ENCODE data around the gene LONP2.
"Not testable (repeated sequence)": the region's sequence is repeated elsewhere in the genome, so short reads cannot be mapped to it uniquely, and the experiment has no call there.

Gene LONP2

DNA sequence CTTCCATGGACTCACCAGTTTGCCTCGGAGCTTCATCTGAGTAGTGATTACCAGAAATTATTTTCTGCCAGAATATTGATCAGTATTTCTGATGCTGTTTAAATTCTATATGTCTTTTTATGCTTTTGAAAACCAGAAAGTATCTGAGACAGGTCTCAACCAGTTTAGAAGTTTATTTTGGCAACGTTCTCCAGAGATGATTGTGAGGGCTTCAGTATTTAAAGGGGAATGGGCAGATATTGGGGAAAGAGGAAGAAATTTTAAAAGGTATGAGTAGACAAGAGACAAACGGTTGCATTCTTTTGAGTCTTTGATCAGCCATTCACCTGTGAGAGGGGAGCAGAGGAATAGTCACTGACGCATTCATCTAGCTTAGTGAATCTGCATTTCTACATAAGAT lies 47.7 kb downstream of the LONP2 start:
- no peak for DNase-seq

DNA sequence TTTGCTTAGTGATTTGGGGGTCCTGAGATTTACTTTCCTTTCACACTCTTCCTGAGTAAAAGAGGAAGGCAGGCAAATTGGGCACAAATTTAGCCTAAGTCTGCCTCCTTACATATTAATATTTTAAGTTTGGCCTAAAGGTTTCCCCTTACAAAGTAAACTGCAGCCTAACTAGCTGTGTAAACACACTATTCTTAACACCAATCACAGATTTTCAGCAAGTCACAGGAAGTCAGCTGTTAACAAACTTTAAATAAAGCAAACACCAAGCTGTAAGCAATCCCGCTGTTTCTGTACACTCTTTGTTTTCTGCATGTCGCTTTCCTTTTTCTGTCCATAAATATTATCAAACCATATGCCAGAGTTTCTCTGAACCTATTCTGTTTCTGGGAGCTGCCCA lies 48.4 kb downstream of the LONP2 start:
- DNase-seq = no peak

DNA sequence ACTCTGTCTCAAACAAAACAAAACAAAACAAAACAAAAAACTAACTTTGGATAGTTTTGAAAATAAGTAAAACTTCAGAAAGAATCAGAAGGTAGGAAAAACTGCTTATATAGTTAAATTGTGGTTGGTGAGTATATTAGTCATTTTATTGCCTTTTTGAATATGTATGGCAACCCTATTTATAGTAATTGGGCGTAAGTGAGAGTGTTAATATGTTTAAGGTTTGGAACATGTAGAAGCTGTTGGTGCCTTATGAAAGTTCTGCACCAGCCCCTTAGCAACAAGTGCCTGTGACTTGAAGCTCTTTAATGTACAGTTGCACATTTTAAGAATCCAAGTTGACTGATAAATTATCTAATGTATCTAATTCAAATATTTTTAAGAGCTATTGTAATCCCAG lies 50.6 kb downstream of the LONP2 start:
- no peak for DNase-seq

DNA sequence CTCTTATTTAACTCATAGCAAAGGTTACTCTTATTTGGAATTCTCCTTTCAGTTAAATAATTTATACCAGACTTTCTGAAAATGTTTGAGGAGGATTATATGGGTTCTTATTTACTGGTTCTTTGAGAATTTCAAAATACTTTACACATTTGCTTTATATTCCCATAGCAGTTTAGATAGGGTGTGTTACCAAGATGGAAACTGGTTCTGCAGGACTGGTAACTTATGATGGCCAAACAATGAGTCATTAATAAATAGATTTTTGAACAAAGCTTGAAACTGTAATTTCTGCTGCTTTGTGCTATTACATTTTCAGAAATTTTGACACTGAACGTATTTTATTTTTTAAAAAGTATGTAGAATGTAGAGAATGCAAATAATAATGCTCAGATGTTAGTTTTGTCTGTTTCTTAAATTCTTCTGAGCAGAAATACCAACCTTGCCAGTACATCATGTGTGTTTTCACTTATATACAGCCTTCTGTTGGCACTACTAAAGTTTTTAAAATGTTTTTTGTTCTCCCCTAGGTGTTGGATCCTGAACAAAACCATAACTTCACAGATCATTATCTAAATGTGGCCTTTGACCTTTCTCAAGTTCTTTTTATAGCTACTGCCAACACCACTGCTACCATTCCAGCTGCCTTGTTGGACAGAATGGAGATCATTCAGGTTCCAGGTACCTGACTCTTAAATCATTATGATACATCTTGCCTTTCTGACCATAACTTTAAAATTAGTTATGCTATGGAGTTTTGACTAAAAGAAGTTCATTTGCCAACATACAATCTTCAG lies 51.6 kb downstream of the LONP2 start:
- no peak for DNase-seq

DNA sequence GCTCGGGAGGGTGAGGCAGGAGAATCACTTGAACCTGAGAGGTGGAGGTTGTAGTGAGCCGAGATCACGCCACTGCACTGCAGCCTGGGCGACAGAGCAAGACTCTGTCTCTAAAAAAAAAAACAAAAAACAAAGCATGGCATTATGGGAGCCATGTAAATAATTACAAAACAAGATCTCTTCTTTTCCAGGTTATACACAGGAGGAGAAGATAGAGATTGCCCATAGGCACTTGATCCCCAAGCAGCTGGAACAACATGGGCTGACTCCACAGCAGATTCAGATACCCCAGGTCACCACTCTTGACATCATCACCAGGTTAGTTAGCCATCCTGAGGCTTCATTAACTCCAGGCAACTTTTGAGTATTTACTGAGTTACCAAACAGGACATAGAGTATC lies 55.4 kb downstream of the LONP2 start:
- DNase-seq = no peak

DNA sequence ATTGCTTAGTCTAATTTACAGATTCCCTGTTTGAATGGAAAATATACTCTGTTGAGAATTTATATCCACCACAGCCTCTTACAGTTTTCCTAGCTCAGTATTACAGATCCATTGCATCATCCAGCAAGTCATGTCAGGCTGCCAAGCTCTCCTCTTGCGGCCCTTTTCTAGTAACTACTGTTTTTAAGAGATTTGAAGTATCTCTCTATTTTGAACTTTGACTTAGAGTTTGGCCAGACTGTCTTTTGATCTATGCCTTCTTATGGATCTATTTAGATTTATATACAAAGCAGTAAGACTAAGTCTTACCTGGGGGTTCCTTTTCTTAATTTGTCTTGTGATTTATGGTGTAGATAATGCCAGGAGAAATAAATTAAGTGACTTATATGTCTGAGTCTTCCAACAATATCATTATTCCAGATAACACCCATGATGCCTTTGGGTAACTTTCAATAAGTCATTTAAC lies 56.3 kb downstream of the LONP2 start:
- DNase-seq = no peak

DNA sequence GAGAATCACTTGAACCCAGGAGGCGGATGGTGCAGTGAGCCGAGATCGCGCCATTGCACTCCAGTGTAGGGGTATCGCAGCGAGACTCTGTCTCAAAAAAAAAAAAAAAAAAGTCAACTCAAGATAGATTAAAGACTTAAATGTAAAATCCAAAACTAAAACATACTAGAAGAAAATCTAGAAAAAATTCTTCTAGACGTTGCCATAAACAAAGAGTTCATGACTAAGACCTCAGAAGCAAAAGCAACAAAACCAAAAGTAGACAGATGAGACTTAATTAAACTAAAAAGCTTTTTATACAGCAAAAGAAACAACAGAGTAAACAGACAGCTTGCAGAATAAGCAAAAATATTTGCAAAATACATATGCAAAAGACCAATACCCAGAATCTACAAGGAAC lies 64.4 kb downstream of the LONP2 start:
- no peak for DNase-seq

DNA sequence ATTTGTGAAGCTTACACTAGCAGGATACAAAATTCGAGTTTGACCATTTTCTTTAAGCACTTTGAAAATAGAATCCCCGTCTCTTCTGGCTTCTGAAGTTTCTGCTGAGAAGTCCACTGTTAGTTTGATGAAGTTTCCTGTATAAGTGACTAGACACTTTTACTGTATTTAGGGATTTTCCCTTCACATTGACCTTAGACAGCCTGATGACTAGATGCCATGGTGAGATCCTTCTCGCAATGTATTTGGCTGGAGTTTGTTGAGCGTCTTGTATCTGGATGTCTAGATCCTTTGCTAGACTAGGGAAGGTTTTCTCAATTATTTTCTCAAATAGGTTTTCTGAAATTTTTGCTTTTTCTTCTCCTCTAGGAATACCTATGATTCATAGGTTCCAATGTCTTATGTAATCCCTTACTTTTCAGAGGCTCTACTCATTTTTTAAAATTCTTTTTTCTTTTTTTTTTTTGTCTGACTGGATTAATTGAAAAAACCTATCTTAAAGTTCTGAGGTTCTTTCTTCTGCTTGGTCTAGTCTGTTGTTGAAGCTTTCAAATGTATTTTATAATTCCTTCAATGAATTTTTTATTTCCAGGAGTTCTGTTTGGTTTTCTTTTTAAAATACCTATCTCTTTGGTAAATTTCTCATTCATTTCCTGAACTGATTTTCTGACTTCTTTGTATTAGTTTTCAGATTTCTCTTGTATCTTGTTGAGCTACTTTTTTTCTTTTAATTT lies 67.0 kb downstream of the LONP2 start:
- no peak for DNase-seq

DNA sequence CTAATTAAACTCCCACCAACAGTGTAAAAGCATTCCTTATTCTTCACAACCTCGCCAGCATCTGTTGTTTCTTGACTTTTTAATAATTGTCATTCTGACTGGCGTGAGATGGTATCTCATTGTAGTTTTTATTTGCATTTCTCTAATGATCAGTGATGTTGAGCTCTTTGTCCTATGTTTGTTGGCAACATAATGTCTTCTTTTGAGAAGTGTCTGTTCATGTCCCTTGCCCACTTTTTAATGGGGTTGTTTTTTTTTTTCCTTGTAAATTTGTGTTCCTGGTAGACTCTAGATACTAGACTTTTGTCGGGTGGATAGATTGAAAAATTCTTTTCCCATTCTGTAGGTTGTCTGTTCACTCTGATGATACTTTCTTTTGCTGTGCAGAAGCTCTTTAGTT lies 69.8 kb downstream of the LONP2 start:
- DNase-seq = not testable (repeated sequence)

DNA sequence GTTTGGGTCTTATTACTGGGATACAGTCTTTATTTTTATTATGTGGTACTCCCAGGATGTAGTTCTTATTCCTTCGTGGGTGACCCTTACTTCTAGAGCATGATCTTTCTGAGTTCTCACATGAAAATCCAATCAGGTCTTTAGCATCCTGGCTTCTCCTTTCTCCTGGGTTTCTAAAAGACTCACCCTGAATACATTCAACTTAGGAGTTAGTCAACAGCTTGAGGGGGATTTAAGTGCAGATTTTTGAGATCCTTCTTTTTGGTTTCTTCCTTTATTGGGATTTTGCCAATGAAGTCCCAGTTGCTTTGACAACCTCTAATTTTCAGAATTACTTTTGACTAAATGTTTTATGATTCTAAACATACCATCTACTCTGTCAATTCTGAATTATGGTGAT lies 72.9 kb downstream of the LONP2 start:
- DNase-seq = no peak

DNA sequence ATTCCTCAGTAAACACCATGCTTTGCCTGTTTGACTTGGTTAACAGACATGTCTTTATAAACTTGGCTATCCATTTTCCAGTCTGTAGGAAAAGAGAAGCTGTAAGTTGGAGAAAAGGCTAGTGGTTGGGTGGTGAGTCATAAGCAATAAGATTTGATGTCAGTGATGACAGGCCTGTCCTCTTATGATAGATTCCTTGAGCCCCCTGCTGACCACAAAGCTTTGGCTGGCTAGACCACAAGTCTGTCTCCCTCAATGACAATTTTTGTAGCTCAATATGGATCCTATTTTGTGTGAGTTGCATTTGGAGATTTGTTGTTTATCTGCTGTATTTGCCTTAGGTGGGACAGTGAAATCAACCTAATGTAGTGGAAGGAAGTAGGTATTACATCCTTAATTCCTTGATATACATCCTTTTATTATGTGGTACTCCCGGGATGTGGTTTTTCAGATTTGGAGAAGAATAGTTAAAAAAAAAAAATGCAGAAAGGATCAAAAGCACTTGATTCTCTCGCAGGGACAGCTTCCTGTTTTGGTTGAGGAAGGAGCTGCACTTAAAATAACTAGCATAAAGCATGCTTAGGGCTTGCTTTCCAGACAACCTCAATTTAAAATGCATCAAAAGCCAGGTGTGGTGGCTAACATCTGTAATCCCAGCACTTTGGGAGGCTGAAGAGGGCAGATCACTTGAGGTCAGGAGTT lies 73.7 kb downstream of the LONP2 start:
- no peak for DNase-seq

DNA sequence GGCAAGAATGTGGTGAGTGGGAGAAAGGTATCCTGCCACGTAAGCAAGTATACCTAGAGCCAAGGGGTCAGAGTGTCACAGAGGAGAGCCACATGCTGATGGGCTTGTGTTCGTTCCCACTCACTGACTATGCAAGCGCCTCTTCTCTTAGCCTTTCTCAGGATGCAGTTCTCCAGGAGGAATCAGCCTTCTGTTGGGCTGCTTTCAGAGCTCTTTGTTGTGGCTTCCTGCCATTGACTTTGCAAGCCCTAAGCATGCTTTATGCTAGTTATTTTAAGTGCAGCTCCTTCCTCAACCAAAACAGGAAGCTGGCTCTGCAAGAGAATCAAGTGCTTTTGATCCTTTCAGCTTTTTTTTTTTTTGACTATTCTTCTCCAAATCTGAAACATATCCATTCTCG lies 74.5 kb downstream of the LONP2 start:
- DNase-seq = no peak

DNA sequence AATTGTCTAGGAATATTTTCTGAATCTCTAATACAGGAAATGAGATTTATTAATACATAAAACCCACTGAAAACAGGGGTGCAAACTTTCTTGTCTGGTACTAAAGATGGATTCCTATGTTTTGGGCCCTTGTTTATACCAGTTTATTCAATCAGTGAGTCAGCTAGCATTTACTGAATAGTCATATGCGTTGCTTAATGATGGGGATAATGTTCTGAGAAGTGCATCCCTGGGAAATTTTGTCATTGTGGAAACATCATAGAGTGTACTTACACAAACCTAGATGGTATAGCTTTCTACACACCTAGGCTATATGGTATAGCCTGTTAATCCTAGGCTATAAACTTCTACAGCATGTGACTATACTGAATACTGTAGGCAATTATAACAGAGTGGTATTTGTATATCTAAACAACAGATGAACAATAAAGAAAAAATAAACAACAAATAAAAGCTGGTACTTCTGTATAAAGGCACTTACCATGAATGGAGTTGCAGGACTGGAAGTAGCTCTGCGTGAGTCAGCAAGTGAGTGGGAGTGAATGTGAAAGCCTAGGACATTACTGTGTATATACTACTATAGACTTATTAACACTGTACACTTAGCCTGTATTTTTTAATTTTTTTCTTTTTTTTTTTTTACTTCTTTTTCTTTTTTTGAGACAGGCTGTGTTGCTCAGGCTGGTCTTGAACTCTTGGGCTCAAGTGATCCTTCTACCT lies 77.4 kb downstream of the LONP2 start:
- DNase-seq = no peak

DNA sequence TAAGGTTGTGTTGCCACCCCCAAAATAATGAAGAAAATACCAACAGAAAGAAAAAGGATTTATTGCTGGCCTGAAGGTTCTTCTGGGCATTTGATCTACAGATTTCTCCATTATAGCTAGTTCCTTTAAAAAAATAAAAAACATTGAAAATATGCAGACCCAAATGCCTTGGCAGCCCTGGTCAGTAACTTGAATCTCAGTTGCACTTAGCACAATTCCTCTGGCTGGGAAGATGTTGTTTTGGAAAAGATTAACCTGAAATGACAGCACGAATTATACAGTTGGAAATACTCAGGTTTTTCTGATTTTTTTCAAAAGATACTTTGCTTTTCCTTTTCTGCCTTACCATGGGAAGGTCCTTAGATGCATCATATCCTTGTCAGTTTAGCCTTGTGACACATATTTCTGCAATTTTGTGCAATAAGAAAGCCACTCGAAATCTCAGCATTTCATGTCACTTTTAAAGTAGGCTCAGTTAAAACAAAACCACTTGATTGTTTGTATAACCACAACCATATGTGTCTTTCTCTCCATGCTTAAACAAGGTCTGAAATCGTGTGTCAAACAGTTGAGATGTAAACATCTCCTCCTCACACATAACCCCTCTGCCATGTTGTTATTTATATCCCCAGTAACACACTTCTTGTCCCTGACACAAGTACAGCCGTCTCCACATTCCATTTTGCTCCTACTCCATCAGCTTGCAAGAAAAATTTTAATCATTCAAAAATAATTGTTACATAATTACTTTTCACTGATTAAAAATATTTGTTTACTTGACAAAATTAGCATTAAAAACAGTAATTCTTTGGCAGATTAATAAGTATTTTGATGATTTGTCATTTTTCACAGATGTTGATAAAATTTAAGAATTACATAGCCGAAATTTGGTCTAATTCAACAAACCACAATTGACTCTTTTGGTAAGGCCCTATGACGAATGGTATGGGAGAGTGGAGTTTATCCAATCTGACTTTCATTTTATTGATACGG lies 80.0 kb downstream of the LONP2 start:
- no peak for DNase-seq

DNA sequence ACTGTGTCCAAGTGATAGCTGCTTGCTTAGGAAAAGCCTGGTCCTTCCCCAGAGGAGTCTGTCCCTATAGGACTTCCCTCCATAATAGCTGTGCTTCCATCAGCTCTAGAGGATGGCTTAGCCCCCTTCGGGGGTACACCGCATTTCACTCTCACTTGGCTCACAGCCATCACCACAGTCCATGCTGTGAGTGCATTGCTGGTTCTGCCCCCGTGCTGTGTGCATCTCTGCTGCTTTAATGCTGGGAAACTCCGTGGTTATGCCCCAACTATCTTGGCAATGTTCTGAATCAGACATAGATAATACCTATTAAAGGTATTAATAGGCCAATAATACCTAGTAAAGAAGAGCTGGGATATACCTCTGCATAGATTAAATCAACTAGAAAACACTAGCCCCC lies 82.8 kb downstream of the LONP2 start:
- DNase-seq = no peak

DNA sequence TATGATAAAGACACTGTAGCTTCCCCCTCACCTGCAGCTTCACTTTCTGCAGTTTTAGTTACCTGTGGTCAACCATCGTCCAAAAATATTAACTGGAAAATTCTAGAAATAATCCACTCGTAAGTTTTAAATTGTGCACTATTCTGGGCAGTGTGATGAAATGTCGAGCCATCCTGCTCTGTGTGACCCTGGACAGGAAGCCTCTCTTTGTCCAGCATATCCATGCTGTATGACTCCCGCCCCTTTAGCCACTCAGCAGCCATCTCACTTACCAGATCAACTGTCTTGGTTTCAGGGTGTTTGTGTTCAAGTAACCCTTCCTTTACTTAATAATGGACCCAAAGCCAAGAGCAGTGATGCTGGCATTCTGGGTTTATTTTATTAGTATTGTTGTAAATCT lies 85.0 kb downstream of the LONP2 start:
- no peak for DNase-seq

DNA sequence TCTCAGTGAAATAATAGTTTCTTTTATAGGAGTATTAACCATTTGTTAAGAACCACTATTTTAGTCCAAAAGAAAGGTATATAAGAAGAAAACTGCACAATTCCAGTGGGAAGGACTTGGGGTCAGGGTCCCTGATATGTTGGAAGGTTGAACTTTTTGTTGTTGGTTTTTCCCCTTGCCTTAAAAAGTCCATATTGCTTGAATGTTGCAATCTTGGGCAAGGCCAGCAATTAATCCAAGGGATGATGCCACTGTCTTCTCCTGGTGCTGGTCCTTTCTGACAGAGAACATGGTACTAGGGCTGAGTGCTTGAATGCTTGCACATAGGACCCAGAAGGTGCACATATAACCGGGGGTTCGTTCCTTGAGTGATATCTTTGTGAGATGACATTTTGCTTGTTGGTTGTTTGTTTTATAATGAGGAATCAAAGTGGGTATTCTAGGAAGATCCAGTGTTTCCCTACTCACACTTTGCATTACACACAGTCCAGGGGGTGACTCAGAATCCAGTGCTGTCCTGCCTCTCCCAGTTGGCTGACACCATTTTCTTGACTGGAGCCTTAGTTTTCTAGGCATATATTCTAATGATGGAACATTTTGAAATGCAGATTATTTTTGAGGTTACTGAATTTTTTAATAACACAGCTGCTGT lies 86.2 kb downstream of the LONP2 start:
- DNase-seq = no peak

DNA sequence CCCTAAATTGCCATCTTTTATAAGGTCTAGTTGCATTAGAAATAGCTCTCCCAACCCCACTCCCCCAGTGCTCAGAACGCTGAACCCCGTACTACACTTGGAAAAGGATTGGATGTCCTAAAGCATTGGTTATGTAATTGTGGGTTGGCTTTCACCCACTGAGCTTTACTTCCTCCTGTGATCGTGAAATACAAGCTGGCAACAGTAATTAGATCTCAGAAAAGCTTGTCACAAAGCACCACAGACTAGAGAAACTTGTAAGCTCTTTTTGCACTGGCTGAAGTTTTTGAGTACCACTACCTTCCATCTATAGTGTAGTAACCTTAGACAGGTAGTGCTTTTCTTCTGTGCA lies 86.7 kb downstream of the LONP2 start:
- DNase-seq = no peak

DNA sequence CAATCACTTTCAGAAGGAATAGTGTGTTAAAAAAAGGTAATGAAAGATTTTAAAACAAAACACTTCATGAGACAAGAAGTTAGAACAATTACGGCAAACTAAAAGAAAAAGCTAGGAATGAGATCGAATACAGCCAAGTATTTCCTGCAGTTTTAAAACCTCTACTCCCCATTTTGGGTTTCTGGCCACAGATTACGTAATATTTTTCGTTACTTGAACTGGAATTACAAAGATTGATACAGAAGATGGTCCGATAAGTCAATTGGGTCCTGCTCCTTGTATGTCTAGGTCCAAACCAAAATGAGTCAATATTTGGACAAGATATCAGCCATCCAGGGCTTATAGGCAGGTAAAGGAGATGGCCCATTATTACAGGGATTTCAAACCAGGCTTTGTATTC lies 88.9 kb downstream of the LONP2 start:
- no peak for DNase-seq

DNA sequence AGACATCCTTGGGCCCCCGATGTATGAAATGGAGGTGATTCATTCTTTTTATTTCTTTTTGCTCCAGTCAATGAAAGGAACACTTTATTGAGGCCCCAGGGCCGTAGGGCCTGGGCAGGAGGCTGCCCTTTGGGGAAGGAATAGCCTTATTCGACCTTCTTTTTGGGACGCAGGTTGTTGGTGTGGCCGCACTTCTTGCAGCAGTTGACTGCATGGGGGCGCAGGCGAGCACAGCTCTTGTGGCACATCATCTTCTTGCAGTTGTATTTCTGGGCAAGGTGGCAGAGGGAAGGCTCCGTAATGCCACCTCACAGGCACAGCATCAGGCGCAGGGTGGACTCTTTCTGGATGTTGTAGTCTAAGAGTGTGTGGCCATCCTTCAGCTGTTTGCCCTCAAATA lies 90.2 kb downstream of the LONP2 start:
- no peak for DNase-seq

DNA sequence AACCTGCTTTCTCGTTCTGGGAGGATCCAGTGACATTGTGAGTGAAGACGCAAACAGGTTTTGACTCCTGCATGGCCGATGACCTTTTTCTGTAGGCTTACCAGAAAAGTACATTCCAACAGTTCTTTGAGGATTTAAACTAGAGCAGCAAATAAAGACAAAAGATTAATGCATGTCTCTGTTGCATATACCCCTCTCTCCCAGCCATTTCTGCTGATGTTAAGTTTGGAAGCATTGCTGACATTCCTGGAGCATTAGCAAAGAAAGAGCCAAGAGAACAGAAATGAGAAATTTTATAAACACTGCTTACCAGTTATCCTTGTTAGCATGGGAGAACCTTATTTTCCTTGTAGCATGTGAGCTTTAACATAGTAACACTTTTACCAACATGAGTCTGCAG lies 91.9 kb downstream of the LONP2 start:
- no peak for DNase-seq

DNA sequence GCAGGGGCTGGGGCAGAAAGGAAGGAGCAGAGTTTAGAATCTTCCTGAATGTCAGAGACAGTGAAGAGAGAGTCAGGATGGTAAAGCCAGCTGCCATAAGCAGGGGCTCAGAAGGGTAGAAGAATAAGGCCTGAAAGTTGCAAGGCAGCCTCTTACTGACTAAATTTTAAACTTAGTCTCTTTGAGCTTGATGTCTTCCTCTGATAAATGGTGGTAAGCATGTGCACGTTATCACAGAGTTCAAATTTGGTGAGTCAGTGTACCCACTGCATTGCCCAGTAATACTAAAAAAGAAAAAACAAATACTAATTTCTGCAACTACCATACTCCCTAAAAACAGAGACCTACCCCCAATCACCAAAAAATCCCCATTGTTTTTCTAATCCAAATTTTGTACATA lies 96.0 kb downstream of the LONP2 start:
- no peak for DNase-seq
